LNCaP clone FGC (cell line): ENCODE data around the gene DUSP19.

Experiments
- DNase-seq: peaks from one replicate; pipeline ENCODE4 v3.0.0-alpha.2; 2011; ENCODE audit warnings: low read depth
- H3K4me3 ChIP-seq: 2 replicates; pipeline ENCODE4 v1.5.1; 2011; ENCODE audit warnings: mild to moderate bottlenecking, low read depth, low read length, control low read depth
- CTCF ChIP-seq: IDR thresholded peaks from 2 replicates; pipeline ENCODE4 v1.5.1; 2012; ENCODE audit warnings: mild to moderate bottlenecking; ENCODE audit not compliant: control insufficient read depth, insufficient read depth; ENCODE audit errors: extremely low read depth

The DUSP19 gene

GRCh38 chr2:183113630-183114029, 35.1 kb downstream of the DUSP19 start:
- no peak for TF ChIP-seq CTCF
- DNase-seq, result no peak
- H3K4me3 ChIP-seq, result no peak overlapping the region

GRCh38 chr2:183117226-183117625, 38.7 kb downstream of the DUSP19 start:
- DNase-seq, result no peak
- TF ChIP-seq CTCF, result no peak
- H3K4me3 ChIP-seq, result no peak overlapping the region

GRCh38 chr2:183123117-183123958, 44.8 kb downstream of the DUSP19 start:
- no peak for DNase-seq
- no peak for TF ChIP-seq CTCF
- peak overlapping the region; percentile 96 for H3K4me3 ChIP-seq

- DNase-seq, result no peak
- TF ChIP-seq CTCF, result no peak
- peak overlapping the region; percentile 96 for H3K4me3 ChIP-seq
Observed at GRCh38 chr2:183123959-183124221, 45.3 kb downstream of the DUSP19 start.

DNA sequence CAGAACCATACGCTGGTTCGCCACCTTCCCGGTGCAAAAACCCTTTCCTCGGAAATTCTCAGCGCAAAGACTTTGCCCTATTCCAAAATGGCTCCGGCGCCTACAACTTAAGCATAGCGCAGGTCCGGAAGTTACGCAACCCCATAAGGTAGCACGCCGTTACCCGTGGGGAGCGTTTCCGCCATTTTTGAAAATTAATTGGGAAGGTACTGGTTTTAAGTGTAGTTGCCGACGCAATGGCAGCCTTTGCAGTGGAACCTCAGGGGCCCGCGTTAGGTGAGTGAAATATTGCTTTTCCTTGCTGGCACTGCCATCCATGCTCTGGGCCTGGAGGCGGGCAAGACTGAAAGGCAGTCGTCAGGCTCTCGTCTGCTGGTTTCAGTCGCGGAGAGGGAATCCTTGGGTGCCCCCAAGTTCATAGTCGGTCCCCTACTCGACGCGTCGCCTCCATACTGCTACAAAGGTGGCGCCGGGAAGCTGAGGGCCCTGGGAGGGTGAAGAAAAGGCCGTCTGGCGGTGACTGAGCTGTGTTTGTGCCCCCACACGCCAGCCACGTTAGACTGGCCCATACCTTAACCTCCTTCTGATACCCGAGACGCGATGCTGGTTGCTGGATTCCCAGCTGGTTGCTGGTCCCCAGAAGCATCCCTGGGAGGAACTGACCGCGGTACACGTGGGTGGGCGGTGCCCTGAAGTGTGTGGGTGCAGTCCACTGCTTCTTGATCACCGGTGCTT, 45.8 kb downstream of the DUSP19 start, which contains the start of gene NUP35:
TSS of gene NUP35 (plus strand) at position 222 of the 735 bp plus-strand sequence. CDS start at position 237, 15 bp downstream.
- TF ChIP-seq CTCF, result no peak
- DNase-seq, result peak; percentile 71
- peak within 1 kb of the TSS; percentile 96 for H3K4me3 ChIP-seq

GRCh38 chr2:183124957-183125255, 46.4 kb downstream of the DUSP19 start:
- no peak for DNase-seq
- TF ChIP-seq CTCF, result no peak
- peak overlapping the region; percentile 96 for H3K4me3 ChIP-seq
